ENCODE data around the gene ZBTB39. TPM values are rescaled to one million over a fixed set of nuclear protein-coding genes. Genes with fewer than 3 reads are reported as not detected.
"Not testable (repeated sequence)": the region's sequence is repeated elsewhere in the genome, so short reads cannot be mapped to it uniquely, and the experiment has no call there.

The ZBTB39 gene
- total RNA-seq, 1 donor: 5.2 TPM

GRCh38 chr12:57031789-57032188 lies 25.4 kb upstream of the ZBTB39 start:
- H3K4me3 ChIP-seq (ENCODE audit: low read depth, low read length): no peak overlapping the region
- DNase-seq (ENCODE audit: low read depth): no peak
- TF ChIP-seq, protein P1, sequence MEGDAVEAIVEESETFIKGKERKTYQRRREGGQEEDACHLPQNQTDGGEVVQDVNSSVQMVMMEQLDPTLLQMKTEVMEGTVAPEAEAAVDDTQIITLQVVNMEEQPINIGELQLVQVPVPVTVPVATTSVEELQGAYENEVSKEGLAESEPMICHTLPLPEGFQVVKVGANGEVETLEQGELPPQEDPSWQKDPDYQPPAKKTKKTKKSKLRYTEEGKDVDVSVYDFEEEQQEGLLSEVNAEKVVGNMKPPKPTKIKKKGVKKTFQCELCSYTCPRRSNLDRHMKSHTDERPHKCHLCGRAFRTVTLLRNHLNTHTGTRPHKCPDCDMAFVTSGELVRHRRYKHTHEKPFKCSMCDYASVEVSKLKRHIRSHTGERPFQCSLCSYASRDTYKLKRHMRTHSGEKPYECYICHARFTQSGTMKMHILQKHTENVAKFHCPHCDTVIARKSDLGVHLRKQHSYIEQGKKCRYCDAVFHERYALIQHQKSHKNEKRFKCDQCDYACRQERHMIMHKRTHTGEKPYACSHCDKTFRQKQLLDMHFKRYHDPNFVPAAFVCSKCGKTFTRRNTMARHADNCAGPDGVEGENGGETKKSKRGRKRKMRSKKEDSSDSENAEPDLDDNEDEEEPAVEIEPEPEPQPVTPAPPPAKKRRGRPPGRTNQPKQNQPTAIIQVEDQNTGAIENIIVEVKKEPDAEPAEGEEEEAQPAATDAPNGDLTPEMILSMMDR (IDR thresholded peaks at IDR 0.05; ENCODE audit: insufficient read depth, low read length): no peak

GRCh38 chr12:57031138-57031725 lies 24.9 kb upstream of the ZBTB39 start:
- no peak for DNase-seq (ENCODE audit: low read depth)
- TF ChIP-seq, protein P1 (IDR thresholded peaks at IDR 0.05; ENCODE audit: insufficient read depth, low read length): no peak
- no peak overlapping the region for H3K4me3 ChIP-seq (ENCODE audit: low read depth, low read length)

DNA sequence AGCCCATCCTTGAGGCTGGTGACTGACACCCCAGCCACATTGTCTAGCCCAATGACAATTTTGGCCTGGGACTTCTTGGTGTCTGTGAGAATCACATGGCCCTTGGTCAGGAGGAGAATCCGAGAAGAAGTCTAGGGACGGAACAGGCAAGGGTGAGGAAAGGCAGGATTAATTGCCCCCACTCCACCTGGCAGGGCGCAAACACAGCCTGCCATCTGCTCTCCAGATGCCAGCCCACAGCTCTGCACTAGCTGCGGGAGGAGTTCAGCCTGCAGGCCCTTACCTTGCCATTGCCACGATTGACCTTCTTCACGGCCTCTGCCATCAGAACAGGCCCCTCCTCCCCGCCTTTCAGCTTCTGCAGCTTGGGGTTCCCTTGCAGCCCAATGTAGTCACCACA lies 23.1 kb upstream of the ZBTB39 start:
- TF ChIP-seq, protein P1 (IDR thresholded peaks at IDR 0.05; ENCODE audit: insufficient read depth, low read length): no peak
- DNase-seq (ENCODE audit: low read depth): no peak
- H3K4me3 ChIP-seq (ENCODE audit: low read depth, low read length): no peak overlapping the region

- no peak for DNase-seq (ENCODE audit: low read depth)
- no peak overlapping the region for H3K4me3 ChIP-seq (ENCODE audit: low read depth, low read length)
- TF ChIP-seq, protein P1 (IDR thresholded peaks at IDR 0.05; ENCODE audit: insufficient read depth, low read length): no peak
Observed at GRCh38 chr12:57027805-57028153, 21.4 kb upstream of the ZBTB39 start.

DNA sequence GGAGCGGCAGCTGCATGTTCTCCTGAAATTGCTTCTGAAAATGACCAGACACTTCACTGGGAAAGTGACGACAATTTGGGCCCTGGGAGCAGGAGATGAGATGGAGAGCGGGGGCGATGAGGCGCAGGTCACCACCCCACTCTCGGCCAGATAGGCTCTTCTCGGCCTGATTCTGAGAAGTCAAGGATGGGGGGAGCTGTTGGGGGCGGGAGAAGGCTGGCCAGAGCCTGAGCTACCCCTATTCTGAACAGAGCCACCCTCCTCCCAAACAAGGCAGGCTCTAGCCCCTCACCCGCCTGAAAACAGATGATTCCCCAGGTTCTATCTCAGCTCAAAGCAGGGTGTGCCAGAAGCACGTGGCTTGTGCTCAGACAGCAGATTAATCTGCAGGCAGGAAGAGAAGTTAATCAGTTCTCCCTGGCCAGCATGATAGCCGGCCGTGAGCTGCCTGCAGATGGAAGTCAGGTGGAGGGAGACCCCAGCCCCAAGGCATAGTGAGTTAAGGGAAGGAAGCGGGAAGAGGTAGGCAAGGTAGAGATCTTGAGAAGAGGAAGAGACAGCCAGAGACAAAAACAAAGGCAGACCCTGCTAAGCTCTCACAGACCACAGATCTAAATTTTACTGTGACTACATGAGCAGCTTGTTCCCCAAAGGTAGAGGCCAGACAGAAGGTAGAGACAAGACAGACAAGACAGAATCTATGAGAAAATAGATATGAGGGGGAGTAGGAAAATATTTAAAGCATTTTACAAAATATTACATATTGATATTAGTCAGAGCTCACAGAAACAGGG lies 20.9 kb upstream of the ZBTB39 start:
- TF ChIP-seq, protein P1 (IDR thresholded peaks at IDR 0.05; ENCODE audit: insufficient read depth, low read length): no peak
- no peak for DNase-seq (ENCODE audit: low read depth)
- H3K4me3 ChIP-seq (ENCODE audit: low read depth, low read length): no peak overlapping the region

DNA sequence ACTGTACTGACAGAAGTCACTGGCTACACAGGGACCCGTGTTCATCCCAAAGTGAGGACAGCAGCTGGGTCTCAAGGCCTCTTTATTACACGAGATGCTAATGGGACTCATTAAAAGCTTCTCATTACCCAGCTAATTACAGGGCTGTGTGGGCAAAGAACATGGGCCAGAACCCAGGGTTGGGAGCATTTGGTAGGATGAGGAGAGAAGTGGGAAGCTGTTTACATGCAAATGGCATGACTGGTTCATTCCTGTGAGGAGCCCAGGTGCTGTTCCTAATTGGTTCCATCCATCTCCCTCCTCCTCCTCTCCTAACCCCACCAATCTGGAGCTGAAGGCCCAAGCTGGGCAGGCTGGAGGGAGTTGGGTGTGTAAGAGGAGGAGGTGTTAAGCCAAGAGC lies 18.9 kb upstream of the ZBTB39 start:
- no peak overlapping the region for H3K4me3 ChIP-seq (ENCODE audit: low read depth, low read length)
- DNase-seq (ENCODE audit: low read depth): no peak
- TF ChIP-seq, protein P1 (IDR thresholded peaks at IDR 0.05; ENCODE audit: insufficient read depth, low read length): no peak

GRCh38 chr12:57022324-57022723 lies 16.0 kb upstream of the ZBTB39 start:
- DNase-seq (ENCODE audit: low read depth): not testable (repeated sequence)

More at GRCh38 chr12:57022324-57022723, 16.0 kb upstream of the ZBTB39 start:
- H3K4me3 ChIP-seq (ENCODE audit: low read depth, low read length): not testable (repeated sequence)

Measured in fibroblast of the aortic adventitia (primary cell).